SH-SY5Y (cell line): ENCODE data around the gene CDC42BPB.

Experiments
- GATA2 ChIP-seq: IDR thresholded peaks from 2 replicates; pipeline ENCODE4 v1.6.1; 2011; ENCODE audit warnings: mild to moderate bottlenecking, low read depth, low read length
- GATA3 ChIP-seq: IDR thresholded peaks from 2 replicates; pipeline ENCODE4 v1.6.1; 2011; ENCODE audit warnings: low read depth, mild to moderate bottlenecking, low read length, moderate library complexity

Gene CDC42BPB

GRCh38 chr14:103023881-103024473, 33.4 kb downstream of the CDC42BPB start:
- TF ChIP-seq GATA3, result no peak
- TF ChIP-seq GATA2, result no peak

GRCh38 chr14:103022685-103023044, 34.7 kb downstream of the CDC42BPB start:
- TF ChIP-seq GATA2, result no peak
- no peak for TF ChIP-seq GATA3

GRCh38 chr14:103022002-103022684, 35.2 kb downstream of the CDC42BPB start:
- no peak for TF ChIP-seq GATA2
- no peak for TF ChIP-seq GATA3

- no peak for TF ChIP-seq GATA2
- no peak for TF ChIP-seq GATA3
Observed at GRCh38 chr14:103021684-103022001, 35.7 kb downstream of the CDC42BPB start.

- no peak for TF ChIP-seq GATA2
- no peak for TF ChIP-seq GATA3
Observed at GRCh38 chr14:103020271-103021170, 36.8 kb downstream of the CDC42BPB start.

- no peak for TF ChIP-seq GATA3
- TF ChIP-seq GATA2, result no peak
Observed at GRCh38 chr14:103019826-103020225, 37.5 kb downstream of the CDC42BPB start.

GRCh38 chr14:103019236-103019635, 38.1 kb downstream of the CDC42BPB start:
- TF ChIP-seq GATA3 (no peak), GATA2 (no peak)

DNA sequence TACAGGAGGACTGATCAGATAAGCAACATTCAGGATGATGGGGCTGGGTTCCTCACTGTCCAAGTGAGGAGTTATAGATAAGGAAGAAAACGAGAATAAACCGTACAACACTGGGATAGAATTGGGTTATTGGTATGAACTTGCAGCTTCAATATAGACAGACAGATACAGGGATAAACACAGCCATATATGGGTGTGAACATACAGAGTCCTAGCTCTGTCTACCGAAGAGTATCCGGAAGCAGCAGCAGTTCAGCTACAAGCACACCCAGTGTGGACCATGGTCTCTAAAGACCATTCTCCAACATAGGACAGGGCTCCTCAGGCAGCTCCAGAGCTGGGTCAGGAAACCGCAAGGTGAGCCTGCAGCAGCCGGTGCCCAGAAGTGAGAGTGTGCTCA, 40.8 kb downstream of the CDC42BPB start:
- TF ChIP-seq GATA2 (no peak), GATA3 (no peak)

GRCh38 chr14:103016071-103016470, 41.3 kb downstream of the CDC42BPB start:
- TF ChIP-seq GATA2, result no peak

- no peak for TF ChIP-seq GATA2
- TF ChIP-seq GATA3, result no peak
Observed at GRCh38 chr14:103015426-103015825, 41.9 kb downstream of the CDC42BPB start.

DNA sequence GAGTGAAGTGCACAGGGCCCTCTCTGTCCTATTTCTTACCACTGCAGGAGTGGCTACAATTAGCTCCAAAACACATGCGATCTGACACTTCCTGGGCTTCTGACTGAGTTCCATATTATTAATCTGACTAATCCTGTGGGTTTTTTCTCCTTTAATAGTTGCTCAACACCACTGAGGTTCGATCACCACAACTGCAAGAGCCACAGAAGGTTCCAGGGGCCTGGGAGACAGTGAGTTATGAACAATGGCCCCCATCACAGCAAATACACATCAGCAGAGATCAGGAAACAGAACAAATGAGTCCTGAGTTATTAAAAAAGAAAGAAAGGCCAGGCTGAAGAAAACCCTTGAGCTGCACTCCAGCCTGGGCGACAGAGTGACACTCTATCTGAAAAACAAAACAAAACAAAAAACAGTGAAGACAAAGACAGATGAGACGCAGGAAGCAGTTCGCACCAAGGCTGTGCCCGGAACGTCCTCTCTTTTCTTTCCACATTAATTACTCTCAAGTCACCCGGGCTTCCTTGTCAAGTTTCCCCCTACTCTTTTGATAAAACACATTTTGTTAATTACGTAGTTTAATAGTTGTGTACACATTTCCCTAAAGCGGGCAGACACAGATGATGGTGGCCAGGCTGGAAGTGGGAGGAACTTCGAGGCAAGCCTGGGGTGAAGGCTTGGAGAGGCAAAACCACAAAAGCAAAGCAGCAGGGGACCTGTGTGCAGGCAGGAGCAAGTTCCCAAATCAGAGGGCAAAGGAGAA, 42.7 kb downstream of the CDC42BPB start:
- TF ChIP-seq GATA3, result no peak

- no peak for TF ChIP-seq GATA2
- TF ChIP-seq GATA3, result no peak
Observed at GRCh38 chr14:103013028-103013427, 44.3 kb downstream of the CDC42BPB start.

GRCh38 chr14:103009559-103009958, 47.8 kb downstream of the CDC42BPB start:
- TF ChIP-seq GATA3 (no peak), GATA2 (no peak)

DNA sequence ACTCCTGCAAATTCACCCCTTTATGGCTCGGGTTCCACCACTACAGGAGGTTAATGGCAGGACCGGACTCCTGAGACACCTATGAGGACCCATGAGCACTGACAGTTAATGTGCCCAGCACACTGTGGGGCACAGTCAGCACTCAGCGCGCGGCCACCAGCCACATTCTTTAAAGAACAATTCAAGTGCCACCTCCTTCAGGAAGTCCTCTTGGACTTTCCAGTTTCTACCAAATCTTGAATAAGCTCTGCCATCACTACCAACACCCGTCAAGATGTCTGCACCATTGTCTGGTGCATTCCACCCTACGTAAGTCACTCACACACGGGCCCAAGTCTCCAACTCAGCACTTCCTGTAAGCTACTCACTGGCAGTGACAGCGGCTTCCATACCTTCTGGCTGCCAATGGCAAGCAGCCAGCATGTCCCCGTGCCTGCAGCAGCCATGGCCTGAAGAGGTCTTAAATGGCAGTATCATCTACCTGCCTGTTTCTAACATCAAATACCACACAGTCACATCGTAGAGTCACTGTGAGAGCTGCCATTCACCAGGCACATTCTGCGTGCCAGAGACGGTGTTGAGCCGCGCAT, 48.5 kb downstream of the CDC42BPB start:
- no peak for TF ChIP-seq GATA3
- TF ChIP-seq GATA2, result no peak

DNA sequence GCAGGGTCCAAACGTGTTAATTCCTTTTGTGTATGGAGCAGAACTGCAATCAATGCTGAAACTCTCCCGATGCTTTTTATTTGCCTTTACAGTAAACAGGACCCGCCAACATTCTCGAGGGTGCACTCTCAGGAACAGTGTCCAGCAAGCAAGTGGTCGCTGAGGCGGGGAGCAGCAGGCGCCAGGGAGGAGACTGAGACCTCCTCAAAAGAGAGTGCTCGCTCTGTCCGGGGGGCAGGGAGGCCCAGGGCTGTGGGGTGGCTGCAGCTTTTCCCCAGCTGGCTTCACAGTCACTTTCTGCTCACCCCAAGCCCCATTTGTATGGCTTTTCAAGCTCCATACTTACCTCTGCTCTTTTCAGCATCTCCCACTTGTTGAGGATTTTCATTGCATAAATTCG, 49.2 kb downstream of the CDC42BPB start:
- no peak for TF ChIP-seq GATA3
- TF ChIP-seq GATA2, result no peak
